Activated CD4-positive, alpha-beta memory T cell treated with anti-CD3 and anti-CD28 coated beads, Interleukin-2, amount 10 ng/mL, durations not matched to agents 7 days and 5 days (primary cell): Measurements from ENCODE around the gene PPP1R12A. TPM values are rescaled to one million over a fixed set of nuclear protein-coding genes. Genes with fewer than 3 reads are reported as not detected.

Experiments used
- CTCF ChIA-PET: fragments of 350-600 bp; sonication (Branson Sonifier 250); formaldehyde crosslinking; loops from one replicate; lab custom pipeline; 2021; ENCODE audit warnings: antibody characterized with exemption, inconsistent platforms; lab: Charles Lee
- POLR2A ChIA-PET: fragments of 350-600 bp; sonication (Branson Sonifier 250); formaldehyde crosslinking; loops from one replicate; lab custom pipeline; 2021; ENCODE audit warnings: antibody characterized with exemption; lab: Charles Lee
- DNase-seq: peaks from one replicate; pipeline ENCODE4 v3.0.0-alpha.2; 2020
- H3K27ac Mint-ChIP-seq: one replicate; pipeline ENCODE4 v1.8.0; 2021; ENCODE audit warnings: mild to moderate bottlenecking, mixed read lengths
- H3K27me3 Mint-ChIP-seq: one replicate; pipeline ENCODE4 v1.8.0; 2021; ENCODE audit warnings: mixed read lengths
- H3K36me3 Mint-ChIP-seq: one replicate; pipeline ENCODE4 v1.8.0; 2021; ENCODE audit warnings: low read depth, mixed read lengths
- H3K4me1 Mint-ChIP-seq: one replicate; pipeline ENCODE4 v1.8.0; 2021; ENCODE audit warnings: mixed read lengths
- H3K4me3 Mint-ChIP-seq: one replicate; pipeline ENCODE4 v1.8.0; 2021; ENCODE audit warnings: mild to moderate bottlenecking, mixed read lengths
- H3K9me3 Mint-ChIP-seq: one replicate; pipeline ENCODE4 v1.8.0; 2021; ENCODE audit warnings: mixed read lengths
- total RNA-seq, 2 experiments: library from RNA; stranded (reverse); gene quantifications; one replicate each; pipeline ENCODE4 v1.2.3, GENCODE V29; 2021

Gene PPP1R12A
- total RNA-seq, 2 experiments from 2014 or later = 114 to 115 TPM

GRCh38 chr12:79933532-79934264 lies 1.2 kb downstream of the PPP1R12A start:
- no peaks in the 10 kb centered on the region for H3K27me3 Mint-ChIP-seq
- H3K9me3 Mint-ChIP-seq = no peaks in the 10 kb centered on the region
- H3K4me3 Mint-ChIP-seq = peak overlapping the region; percentile 87
- CTCF ChIA-PET = interaction anchor here (1.0 kb wide), 1 partner anchor 253 kb away, joined by 3 read pairs; no protein-coding TSS in a partner anchor
- H3K36me3 Mint-ChIP-seq = peaks cover 19% of the 10 kb centered on the region
- peak; percentile 34 for DNase-seq
- peaks cover 49% of the 10 kb centered on the region for H3K4me1 Mint-ChIP-seq
- POLR2A ChIA-PET = interaction anchor here (0.7 to 4.2 kb wide), 6 partner anchors 8 to 150 kb away, joined by 3 to 24 read pairs (median 4); no protein-coding TSS in a partner anchor
- peak overlapping the region; percentile 90 for H3K27ac Mint-ChIP-seq

GRCh38 chr12:79933043-79933442 lies 1.9 kb downstream of the PPP1R12A start:
- no peaks in the 10 kb centered on the region for H3K9me3 Mint-ChIP-seq
- DNase-seq = no peak
- peaks cover 19% of the 10 kb centered on the region for H3K36me3 Mint-ChIP-seq
- CTCF ChIA-PET = no interaction called here
- H3K4me3 Mint-ChIP-seq = peak overlapping the region; percentile 87
- H3K27ac Mint-ChIP-seq = peak overlapping the region; percentile 90
- POLR2A ChIA-PET = interaction anchor here (1.2 to 1.3 kb wide), 2 partner anchors 12 to 148 kb away, joined by 4 to 5 read pairs; no protein-coding TSS in a partner anchor
- H3K27me3 Mint-ChIP-seq = no peaks in the 10 kb centered on the region
- peaks cover 56% of the 10 kb centered on the region for H3K4me1 Mint-ChIP-seq

GRCh38 chr12:79932357-79932756 lies 2.5 kb downstream of the PPP1R12A start:
- Mint-ChIP-seq H3K4me1 (peaks cover 62% of the 10 kb centered on the region), H3K9me3 (no peaks in the 10 kb centered on the region), H3K36me3 (peaks cover 19% of the 10 kb centered on the region), H3K27me3 (no peaks in the 10 kb centered on the region), H3K4me3 (peak overlapping the region; percentile 87), H3K27ac (peak overlapping the region; percentile 8)
- no peak for DNase-seq
- CTCF ChIA-PET = no interaction called here
- POLR2A ChIA-PET = no interaction called here

GRCh38 chr12:79929065-79929464 lies 5.8 kb downstream of the PPP1R12A start:
- DNase-seq = no peak
- no peak overlapping the region for H3K4me3 Mint-ChIP-seq
- CTCF ChIA-PET = no interaction called here
- POLR2A ChIA-PET = no interaction called here
- H3K4me1 Mint-ChIP-seq = peaks cover 54% of the 10 kb centered on the region
- H3K9me3 Mint-ChIP-seq = no peaks in the 10 kb centered on the region
- peaks cover 16% of the 10 kb centered on the region for H3K36me3 Mint-ChIP-seq
- H3K27ac Mint-ChIP-seq = peak overlapping the region; percentile 71
- H3K27me3 Mint-ChIP-seq = no peaks in the 10 kb centered on the region

GRCh38 chr12:79927772-79928474 lies 7.0 kb downstream of the PPP1R12A start:
- H3K27me3 Mint-ChIP-seq = no peaks in the 10 kb centered on the region
- H3K4me1 Mint-ChIP-seq = peaks cover 51% of the 10 kb centered on the region
- H3K27ac Mint-ChIP-seq = peak overlapping the region; percentile 71
- H3K4me3 Mint-ChIP-seq = peak overlapping the region; percentile 18
- DNase-seq = peak; percentile 63
- ChIA-PET CTCF (interaction anchor here (1.0 kb wide), 1 partner anchor 40 kb away, joined by 3 read pairs; no protein-coding TSS in a partner anchor), POLR2A (interaction anchor here (4.5 kb wide), 1 partner anchor 8 kb away, joined by 24 read pairs; the partner anchor contains the start of gene PPP1R12A)
- no peaks in the 10 kb centered on the region for H3K9me3 Mint-ChIP-seq
- peaks cover 10% of the 10 kb centered on the region for H3K36me3 Mint-ChIP-seq

- Mint-ChIP-seq H3K36me3 (peaks cover 9% of the 10 kb centered on the region), H3K9me3 (no peaks in the 10 kb centered on the region), H3K4me1 (peaks cover 45% of the 10 kb centered on the region), H3K4me3 (no peak overlapping the region), H3K27me3 (no peaks in the 10 kb centered on the region), H3K27ac (peak overlapping the region; percentile 71)
- POLR2A ChIA-PET = interaction anchor here (4.5 kb wide), 1 partner anchor 9 kb away, joined by 24 read pairs; the partner anchor contains the start of gene PPP1R12A
- no peak for DNase-seq
- CTCF ChIA-PET = interaction anchor here (1.0 kb wide), 1 partner anchor 39 kb away, joined by 3 read pairs; no protein-coding TSS in a partner anchor
Observed at GRCh38 chr12:79926951-79927350, 7.9 kb downstream of the PPP1R12A start.

GRCh38 chr12:79925492-79925891 lies 9.4 kb downstream of the PPP1R12A start:
- Mint-ChIP-seq H3K27ac (no peak overlapping the region), H3K4me3 (no peak overlapping the region), H3K9me3 (no peaks in the 10 kb centered on the region), H3K27me3 (no peaks in the 10 kb centered on the region), H3K4me1 (peaks cover 38% of the 10 kb centered on the region), H3K36me3 (peaks cover 9% of the 10 kb centered on the region)
- no peak for DNase-seq
- ChIA-PET POLR2A (interaction anchor here (4.5 kb wide), 1 partner anchor 10 kb away, joined by 24 read pairs; the partner anchor contains the start of gene PPP1R12A), CTCF (no interaction called here)

GRCh38 chr12:79921786-79922185 lies 13.1 kb downstream of the PPP1R12A start:
- Mint-ChIP-seq H3K36me3 (peaks cover 19% of the 10 kb centered on the region), H3K4me3 (no peak overlapping the region), H3K4me1 (peaks cover 29% of the 10 kb centered on the region), H3K27me3 (no peaks in the 10 kb centered on the region), H3K27ac (no peak overlapping the region), H3K9me3 (no peaks in the 10 kb centered on the region)
- CTCF ChIA-PET = no interaction called here
- POLR2A ChIA-PET = no interaction called here
- no peak for DNase-seq

- CTCF ChIA-PET = no interaction called here
- Mint-ChIP-seq H3K27ac (no peak overlapping the region), H3K9me3 (no peaks in the 10 kb centered on the region), H3K4me3 (no peak overlapping the region), H3K27me3 (no peaks in the 10 kb centered on the region), H3K4me1 (peaks cover 37% of the 10 kb centered on the region), H3K36me3 (peaks cover 19% of the 10 kb centered on the region)
- POLR2A ChIA-PET = interaction anchor here (0.8 kb wide), 1 partner anchor 13 kb away, joined by 5 read pairs; no protein-coding TSS in a partner anchor
- DNase-seq = no peak
Observed at GRCh38 chr12:79920421-79921238, 14.3 kb downstream of the PPP1R12A start.

- H3K4me3 Mint-ChIP-seq = no peak overlapping the region
- H3K4me1 Mint-ChIP-seq = peaks cover 36% of the 10 kb centered on the region
- no peaks in the 10 kb centered on the region for H3K9me3 Mint-ChIP-seq
- peaks cover 19% of the 10 kb centered on the region for H3K36me3 Mint-ChIP-seq
- DNase-seq = no peak
- CTCF ChIA-PET = interaction anchor here (1.2 kb wide), 1 partner anchor 22 kb away, joined by 3 read pairs; no protein-coding TSS in a partner anchor
- POLR2A ChIA-PET = no interaction called here
- no peaks in the 10 kb centered on the region for H3K27me3 Mint-ChIP-seq
- H3K27ac Mint-ChIP-seq = no peak overlapping the region
Observed at GRCh38 chr12:79919762-79920161, 15.1 kb downstream of the PPP1R12A start.

GRCh38 chr12:79916826-79917225 lies 18.1 kb downstream of the PPP1R12A start:
- no peaks in the 10 kb centered on the region for H3K9me3 Mint-ChIP-seq
- POLR2A ChIA-PET = no interaction called here
- DNase-seq = no peak
- H3K4me3 Mint-ChIP-seq = no peak overlapping the region
- H3K4me1 Mint-ChIP-seq = peaks cover 40% of the 10 kb centered on the region
- CTCF ChIA-PET = no interaction called here
- peaks cover 17% of the 10 kb centered on the region for H3K36me3 Mint-ChIP-seq
- no peaks in the 10 kb centered on the region for H3K27me3 Mint-ChIP-seq
- no peak overlapping the region for H3K27ac Mint-ChIP-seq
